H1 (cell line): ENCODE data around the gene PTPN12.

ENCODE experiments used
- BACH1 ChIP-seq: IDR thresholded peaks from 2 replicates; pipeline ENCODE4 v1.6.1; 2012; ENCODE audit warnings: low read length, improper control_type of control experiment
- CREB1 ChIP-seq: IDR thresholded peaks from 2 replicates; pipeline ENCODE4 v1.6.1; 2012; ENCODE audit warnings: inconsistent platforms
- CTCF ChIP-seq, 3 experiments: IDR thresholded peaks; 1 replicate in 2 of 3; 2 replicates in 1 of 3; pipeline versions ENCODE4 v1.5.1 to v1.6.1; 2011; ENCODE audit warnings: low read length in 3 of 3, mild to moderate bottlenecking in 3 of 3, inconsistent platforms in 2 of 3, low read depth in 1 of 3, moderate library complexity in 1 of 3; ENCODE audit not compliant: insufficient read depth in 1 of 3; ENCODE audit errors: control extremely low read depth in 1 of 3
- EP300 ChIP-seq, 2 experiments: IDR thresholded peaks; 1 replicate in 1 of 2; 2 replicates in 1 of 2; pipeline ENCODE4 v1.6.1; 2011 to 2012; ENCODE audit warnings: low read depth in 2 of 2, low read length in 2 of 2, mild to moderate bottlenecking in 2 of 2, borderline replicate concordance in 1 of 2, inconsistent platforms in 1 of 2, moderate library complexity in 1 of 2
- EZH2 ChIP-seq: fragments of 200-600 bp; sonication (generic); IDR thresholded peaks from 2 replicates; pipeline ENCODE4 v1.7.1; 2012; ENCODE audit warnings: low read depth, mild to moderate bottlenecking, moderate library complexity, low read length, inconsistent platforms; ENCODE audit not compliant: severe bottlenecking
- HDAC2 ChIP-seq, 2 experiments: fragments of 300-600 bp in 1 of 2; sonication (generic) in 1 of 2; IDR thresholded peaks; 2 replicates each; pipeline ENCODE4 v1.6.1; 2011 to 2012; ENCODE audit warnings: low read depth in 2 of 2, low read length in 2 of 2, mild to moderate bottlenecking in 2 of 2, moderate library complexity in 2 of 2, borderline replicate concordance in 1 of 2, inconsistent platforms in 1 of 2
- NANOG ChIP-seq: IDR thresholded peaks from 2 replicates; pipeline ENCODE4 v1.6.1; 2011; ENCODE audit warnings: low read length, low read depth, mild to moderate bottlenecking, inconsistent platforms; ENCODE audit not compliant: insufficient read depth, poor library complexity, severe bottlenecking
- POLR2A ChIP-seq, 2 experiments: IDR thresholded peaks; 1 replicate in 1 of 2; 2 replicates in 1 of 2; pipeline ENCODE4 v1.6.1; 2011; ENCODE audit warnings: low read depth in 2 of 2, low read length in 2 of 2, mild to moderate bottlenecking in 2 of 2; ENCODE audit errors: control extremely low read depth in 1 of 2
- POLR2AphosphoS5 ChIP-seq: IDR thresholded peaks from 2 replicates; pipeline ENCODE4 v1.6.1; 2011; ENCODE audit warnings: low read depth, low read length
- RNF2 ChIP-seq: fragments of 200-900, 300-1000 bp; sonication (generic); IDR thresholded peaks from 2 replicates; pipeline ENCODE4 v1.7.1; 2016; ENCODE audit warnings: borderline replicate concordance, low read depth, mild to moderate bottlenecking, antibody characterized with exemption, low read length; ENCODE audit not compliant: poor library complexity, severe bottlenecking; ENCODE audit errors: missing control alignments
- TBP ChIP-seq: IDR thresholded peaks from 2 replicates; pipeline ENCODE4 v1.6.1; 2011; ENCODE audit warnings: low read depth, low read length, improper control_type of control experiment

GRCh38 chr7:77529279-77529678, 7.8 kb upstream of the PTPN12 start:
- TF ChIP-seq NANOG (no peak), EZH2 (no peak), EP300 (IDR thresholded peaks at IDR 0.05; ENCODE audit: borderline replicate concordance in 1 of 2, low read depth in 2 of 2, low read length in 2 of 2) (no peak), BACH1 (no peak), CTCF (IDR thresholded peaks at IDR 0.05; ENCODE audit: control extremely low read depth in 1 of 3, insufficient read depth in 1 of 3, low read depth in 1 of 3, low read length in 3 of 3) (no peak), POLR2A (IDR thresholded peaks at IDR 0.05; ENCODE audit: control extremely low read depth in 1 of 2, low read depth in 2 of 2, low read length in 2 of 2) (no peak), TBP (no peak), POLR2AphosphoS5 (no peak), RNF2 (no peak), CREB1 (no peak), HDAC2 (IDR thresholded peaks at IDR 0.05; ENCODE audit: borderline replicate concordance in 1 of 2, low read depth in 2 of 2, low read length in 2 of 2) (no peak)
